Ramos (cell line): ENCODE results near the gene FBXL17.

Experiments
- in situ Hi-C: fragments of 300-500 bp; cut with MboI; formaldehyde crosslinking; loops from one replicate; pipeline ENCODE4 v1.14.3; 2022; ENCODE audit warnings: low sequenced_read_pairs; ENCODE audit not compliant: unreplicated experiment

Gene FBXL17

GRCh38 chr5:108054349-108054748, 327.5 kb downstream of the FBXL17 start:
- in situ Hi-C loops = no loop called here

GRCh38 chr5:108046955-108047670, 334.8 kb downstream of the FBXL17 start:
- in situ Hi-C loops = no loop called here

GRCh38 chr5:108036482-108036881, 345.4 kb downstream of the FBXL17 start:
- in situ Hi-C loops = no loop called here

DNA sequence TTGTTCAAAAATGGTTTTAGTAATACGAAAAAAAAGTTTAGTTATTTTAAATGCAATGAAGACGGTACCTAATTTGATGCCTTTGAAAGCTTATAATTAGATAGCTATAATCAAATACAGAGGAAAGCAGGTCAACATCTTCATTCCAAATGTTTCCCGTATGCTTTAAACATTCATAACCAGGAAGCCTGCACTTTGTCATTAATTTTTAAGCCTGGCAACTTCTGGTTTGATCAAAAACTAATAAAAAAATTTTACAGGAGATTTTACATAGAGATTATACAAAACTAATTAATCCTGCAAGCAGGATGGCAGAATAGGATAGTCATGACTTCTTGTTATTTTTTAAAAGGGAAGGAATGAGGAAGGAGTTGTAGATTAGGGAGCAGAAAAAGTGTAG, 353.0 kb downstream of the FBXL17 start:
- in situ Hi-C loops = no loop called here

GRCh38 chr5:108028412-108028811, 353.5 kb downstream of the FBXL17 start:
- in situ Hi-C loops = no loop called here

DNA sequence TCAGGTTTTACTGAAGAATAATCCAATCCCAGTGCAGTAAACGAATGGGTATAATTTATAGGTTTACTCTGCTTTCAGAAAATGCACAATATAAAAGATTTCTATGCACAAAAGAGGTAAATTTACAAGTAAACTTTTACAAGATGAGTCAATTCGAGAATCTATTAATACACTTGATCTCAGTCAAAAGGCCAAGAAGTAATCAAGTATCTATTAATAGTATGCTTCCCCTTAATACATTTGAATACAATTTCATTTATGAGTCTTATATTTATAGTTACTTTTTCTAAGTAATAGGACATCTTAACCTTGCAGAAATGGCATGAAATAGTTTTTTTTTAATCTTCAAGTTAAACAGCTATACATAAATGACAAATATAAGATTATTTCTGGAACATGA, 355.9 kb downstream of the FBXL17 start:
- in situ Hi-C loops = no loop called here

- in situ Hi-C loops = no loop called here
These were observed 356.9 kb downstream of the FBXL17 start for GRCh38 chr5:108024986-108025385.

GRCh38 chr5:108016101-108016500, 365.8 kb downstream of the FBXL17 start:
- in situ Hi-C loops = no loop called here

DNA sequence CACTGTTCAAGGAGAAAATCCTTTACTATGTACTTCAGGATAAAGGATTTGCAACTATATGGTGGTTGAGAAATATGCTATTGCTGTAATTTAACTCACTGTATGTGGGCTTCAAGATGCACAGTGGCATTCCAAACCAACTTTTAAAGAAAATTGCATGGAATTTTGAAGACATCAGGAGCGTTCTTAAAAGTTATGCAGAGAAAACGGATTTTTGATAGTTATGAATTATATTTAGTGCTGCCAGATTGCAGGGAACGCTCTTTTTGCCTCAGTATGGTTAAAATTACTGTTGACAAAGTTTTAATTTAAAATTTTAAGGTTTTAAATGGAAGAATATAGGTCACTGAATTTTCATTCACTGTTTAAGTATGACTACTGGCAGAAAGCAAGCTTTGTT, 375.1 kb downstream of the FBXL17 start:
- in situ Hi-C loops = no loop called here

- in situ Hi-C loops = no loop called here
These were observed 378.7 kb downstream of the FBXL17 start for GRCh38 chr5:108003178-108003577.

DNA sequence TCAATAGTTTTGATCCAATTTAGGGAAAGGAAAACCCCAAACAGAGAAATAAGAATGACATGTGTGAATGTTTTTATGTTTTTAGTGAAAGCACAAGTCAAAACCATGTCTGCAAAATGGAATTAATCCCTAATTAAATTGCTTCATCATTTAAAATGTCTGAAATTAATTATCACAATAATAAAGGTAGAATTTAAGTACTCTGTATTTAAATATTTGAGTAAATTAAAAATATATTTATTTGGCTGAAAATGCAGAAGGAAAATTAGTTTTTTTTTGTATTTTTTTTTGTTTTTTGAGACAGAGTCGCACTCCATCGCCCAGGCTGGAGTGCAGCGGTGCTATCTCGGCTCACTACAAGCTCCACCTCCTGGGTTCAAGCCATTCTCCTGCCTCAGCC, 380.7 kb downstream of the FBXL17 start:
- in situ Hi-C loops = no loop called here

GRCh38 chr5:107997338-107997980, 384.4 kb downstream of the FBXL17 start:
- in situ Hi-C loops = no loop called here

DNA sequence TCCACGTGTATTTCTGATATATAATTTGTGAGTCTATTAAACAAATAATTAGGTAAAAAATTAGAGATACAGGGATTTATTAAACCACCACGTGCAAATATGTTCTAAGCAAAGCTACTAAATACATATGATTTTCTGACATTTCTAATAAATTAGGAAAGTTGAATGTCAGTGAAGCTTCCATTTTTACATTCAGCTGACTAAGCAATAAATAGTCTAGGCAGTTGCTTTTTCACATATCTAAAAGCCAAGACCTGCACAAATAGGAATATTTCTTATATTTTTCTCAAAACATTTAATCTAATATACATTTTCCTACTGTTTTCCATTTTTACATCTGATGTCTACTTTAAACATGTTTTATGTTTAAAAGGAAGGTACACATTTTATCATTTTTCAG, 388.6 kb downstream of the FBXL17 start:
- in situ Hi-C loops = no loop called here

GRCh38 chr5:107990881-107991810, 390.8 kb downstream of the FBXL17 start:
- in situ Hi-C loops = no loop called here

DNA sequence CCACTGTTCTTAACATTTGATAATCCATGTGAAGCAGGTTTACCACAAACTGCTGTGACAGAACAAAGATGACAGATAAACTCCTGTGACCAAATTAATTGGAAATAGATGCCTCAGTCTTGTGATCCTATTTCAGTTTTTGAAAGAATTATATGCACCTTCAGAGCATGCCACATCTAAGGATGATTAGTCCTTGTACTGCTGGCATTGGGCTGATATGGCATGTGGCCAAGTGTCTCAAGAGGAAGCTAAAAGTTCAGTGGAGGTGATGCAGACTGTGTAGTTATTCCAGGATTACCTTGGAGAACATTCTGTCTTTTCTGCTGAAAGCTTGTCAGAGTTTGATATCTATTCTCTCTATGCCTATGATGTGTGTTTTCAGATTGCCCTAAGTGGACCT, 396.8 kb downstream of the FBXL17 start:
- in situ Hi-C loops = no loop called here

GRCh38 chr5:107982703-107983425, 399.0 kb downstream of the FBXL17 start:
- in situ Hi-C loops = no loop called here

GRCh38 chr5:107980923-107981692, 400.8 kb downstream of the FBXL17 start:
- in situ Hi-C loops = no loop called here

DNA sequence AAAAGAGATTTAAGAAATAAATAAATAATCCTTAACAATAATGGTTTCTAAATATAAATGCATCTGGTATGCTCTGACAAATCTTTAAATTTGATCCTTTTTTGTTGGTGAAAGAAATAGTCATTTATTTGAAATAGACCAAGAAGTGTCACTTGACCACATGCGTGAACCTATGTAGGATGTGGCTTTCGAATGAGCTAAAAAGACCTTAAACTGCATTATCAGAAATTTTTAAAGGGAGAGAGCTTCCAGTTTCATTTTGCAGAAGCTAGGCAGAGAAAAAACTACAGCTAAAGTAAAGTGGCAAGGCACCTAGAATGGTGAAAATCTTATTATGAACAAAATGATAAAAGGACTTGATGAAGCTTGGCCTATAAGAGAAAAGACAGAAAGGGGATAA, 402.0 kb downstream of the FBXL17 start:
- in situ Hi-C loops = no loop called here

DNA sequence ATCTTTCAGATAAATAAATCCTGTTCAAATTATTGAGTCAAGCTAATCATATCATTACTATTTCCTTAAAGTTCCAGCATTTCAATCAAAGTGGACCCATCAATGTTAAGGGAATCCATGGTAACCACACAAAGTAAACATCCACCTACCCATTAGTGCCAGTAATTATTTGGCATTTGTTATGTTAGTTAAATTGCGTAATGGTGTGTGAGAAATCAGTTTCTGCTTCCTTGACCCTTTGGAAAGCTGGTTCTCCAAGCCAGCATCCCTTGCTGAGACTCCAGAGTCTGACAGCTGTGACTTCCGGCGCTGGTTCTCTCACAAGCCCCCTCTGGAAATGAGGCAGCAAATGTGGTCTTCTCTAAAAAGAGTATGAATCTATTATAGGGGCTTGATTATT, 402.6 kb downstream of the FBXL17 start:
- in situ Hi-C loops = no loop called here
